D341Med (cell line): ENCODE measurements around the gene SPSB2.

ENCODE experiments used
- DNase-seq: peaks from one replicate; pipeline ENCODE4 v3.0.0; 2012; ENCODE audit warnings: low spot score

The SPSB2 gene

GRCh38 chr12:6832125-6832524 is 41.0 kb downstream of the SPSB2 start:
- no peak for DNase-seq

GRCh38 chr12:6831450-6831995 is 41.6 kb downstream of the SPSB2 start:
- no peak for DNase-seq

GRCh38 chr12:6830999-6831398 is 42.1 kb downstream of the SPSB2 start:
- no peak for DNase-seq

GRCh38 chr12:6830286-6830890 is 42.7 kb downstream of the SPSB2 start:
- DNase-seq = no peak

- DNase-seq = peak; percentile 76
Observed at GRCh38 chr12:6829536-6830220, 43.4 kb downstream of the SPSB2 start.

- DNase-seq = peak; percentile 72
Observed at GRCh38 chr12:6828781-6829535, 44.1 kb downstream of the SPSB2 start.

- DNase-seq = peak; percentile 72
Observed at GRCh38 chr12:6827982-6828780, 44.9 kb downstream of the SPSB2 start, which contains the start of gene P3H3. TSS of gene P3H3 (plus strand) at chr12:6828407. CDS start at chr12:6828441, 34 bp downstream.

GRCh38 chr12:6827437-6827911 is 45.6 kb downstream of the SPSB2 start:
- peak; percentile 89 for DNase-seq

- no peak for DNase-seq
Observed at GRCh38 chr12:6826734-6827436, 46.2 kb downstream of the SPSB2 start.

- DNase-seq = no peak
Observed at GRCh38 chr12:6826125-6826733, 46.9 kb downstream of the SPSB2 start.

- DNase-seq = peak; percentile 82
Observed at GRCh38 chr12:6825398-6826124, 47.5 kb downstream of the SPSB2 start.

GRCh38 chr12:6824901-6825381 is 48.2 kb downstream of the SPSB2 start:
- DNase-seq = no peak

- no peak for DNase-seq
Observed at GRCh38 chr12:6824085-6824775, 48.9 kb downstream of the SPSB2 start.

GRCh38 chr12:6823182-6824084 is 49.7 kb downstream of the SPSB2 start:
- no peak for DNase-seq

- DNase-seq = no peak
Observed at GRCh38 chr12:6822426-6823135, 50.5 kb downstream of the SPSB2 start.

- peak; percentile 86 for DNase-seq
Observed at GRCh38 chr12:6821591-6822425, 51.3 kb downstream of the SPSB2 start, which contains the start of gene GPR162. TSS of gene GPR162 (plus strand) at chr12:6821821. CDS start at chr12:6823899, 2,078 bp downstream.
